GM18861 (cell line): Measurements from ENCODE around the gene SDR42E1.
"Not testable (repeated sequence)": the region's sequence is repeated elsewhere in the genome, so short reads cannot be mapped to it uniquely, and the experiment has no call there.

Experiments
- ATAC-seq: cut with Tn5 transposase; IDR thresholded peaks from one replicate; pipeline ENCODE4 v1.9.1; 2021; ENCODE audit not compliant: unreplicated experiment

Gene SDR42E1

DNA sequence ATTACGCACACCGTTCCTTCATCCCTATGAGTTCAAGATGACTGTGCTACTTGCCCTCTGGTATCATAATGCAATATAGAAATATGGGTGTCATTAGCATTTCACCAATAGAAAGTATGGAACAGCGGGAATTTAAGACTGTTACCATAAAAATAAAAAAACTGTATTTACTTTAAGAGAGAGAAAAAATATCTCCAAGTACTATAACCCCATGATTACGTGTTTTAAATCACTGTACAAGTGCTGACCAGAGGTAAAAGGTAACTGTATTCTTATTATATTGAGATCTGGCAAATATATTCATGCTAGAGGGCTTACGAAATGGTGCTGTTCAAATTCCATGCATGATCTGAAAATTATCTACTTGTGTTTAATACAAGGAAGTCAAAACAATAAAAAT lies 5.2 kb downstream of the SDR42E1 start:
- no peak for ATAC-seq

DNA sequence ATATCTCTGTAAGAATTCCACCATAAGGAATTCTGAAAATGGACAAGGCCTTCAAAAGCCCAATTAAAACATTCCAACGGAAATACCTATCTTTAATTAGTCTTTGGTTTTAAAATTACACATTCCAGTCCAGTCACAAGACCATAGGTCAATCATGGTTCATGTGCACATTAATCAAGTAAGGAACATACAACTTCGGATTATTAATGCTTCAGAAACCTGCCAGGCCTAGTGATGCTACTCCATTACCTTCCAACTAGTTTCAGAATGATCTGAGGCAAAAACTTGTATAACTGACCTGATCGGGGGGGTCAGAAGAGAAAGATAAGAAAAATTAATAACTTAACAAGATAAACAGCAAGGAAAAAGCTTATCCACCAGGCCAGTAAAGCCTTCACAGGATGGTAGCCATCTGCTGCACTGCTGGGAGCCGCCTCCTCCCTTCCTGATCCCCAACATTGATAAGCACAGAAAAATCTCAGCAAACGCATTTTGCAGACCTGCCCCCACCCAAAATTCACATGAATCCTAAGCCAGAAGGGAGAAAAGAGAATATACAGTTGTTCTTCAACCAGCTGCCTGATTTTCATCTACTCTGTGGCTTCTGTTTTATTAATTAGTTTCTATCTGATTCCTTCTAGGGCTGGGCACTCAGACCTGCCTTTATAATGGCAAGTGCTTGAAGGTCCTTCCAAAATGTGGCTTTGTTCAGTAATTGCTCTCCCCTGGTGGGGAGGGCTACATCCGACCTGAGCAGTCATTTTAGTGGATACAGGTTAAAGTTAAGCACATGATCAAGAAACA lies 6.0 kb downstream of the SDR42E1 start:
- no peak for ATAC-seq

DNA sequence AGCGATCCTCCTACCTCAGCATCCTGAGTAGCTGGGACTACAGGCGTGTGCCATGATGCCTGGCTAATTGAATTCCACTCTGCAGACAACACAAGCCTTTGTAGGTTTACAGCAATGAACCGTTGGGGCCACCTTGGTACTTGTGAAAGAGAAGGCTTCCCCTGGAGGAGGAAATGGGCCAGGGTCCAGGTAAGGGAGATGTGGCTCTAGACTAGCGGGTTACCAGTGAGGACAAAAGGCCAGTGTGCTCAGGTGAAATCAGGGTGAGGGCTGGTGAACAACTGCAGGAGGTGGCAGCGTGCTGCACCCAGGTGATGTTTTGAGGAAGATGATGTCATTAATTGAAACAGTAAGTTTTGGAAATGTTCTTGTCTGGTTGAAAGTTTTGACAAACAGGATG lies 6.7 kb downstream of the SDR42E1 start:
- ATAC-seq, result no peak

DNA sequence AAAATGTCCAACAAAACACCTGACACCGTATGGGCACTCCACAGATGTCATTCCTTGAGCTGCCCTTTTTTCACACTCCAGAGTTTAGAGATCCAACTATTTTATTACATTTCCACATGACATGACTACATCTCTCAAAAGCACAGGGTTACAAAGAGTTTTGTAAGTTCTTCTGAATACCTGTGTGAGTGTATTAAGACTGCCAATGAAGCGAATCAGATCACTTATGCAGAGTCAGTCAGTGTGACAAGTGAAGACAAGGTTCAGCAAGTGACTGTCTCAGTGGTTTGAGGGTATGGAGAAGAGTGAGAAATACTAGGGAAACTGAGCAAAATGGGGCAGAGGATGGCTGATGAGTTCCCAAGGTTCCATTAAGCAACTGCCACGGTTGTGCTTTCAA lies 8.4 kb downstream of the SDR42E1 start:
- ATAC-seq, result no peak

DNA sequence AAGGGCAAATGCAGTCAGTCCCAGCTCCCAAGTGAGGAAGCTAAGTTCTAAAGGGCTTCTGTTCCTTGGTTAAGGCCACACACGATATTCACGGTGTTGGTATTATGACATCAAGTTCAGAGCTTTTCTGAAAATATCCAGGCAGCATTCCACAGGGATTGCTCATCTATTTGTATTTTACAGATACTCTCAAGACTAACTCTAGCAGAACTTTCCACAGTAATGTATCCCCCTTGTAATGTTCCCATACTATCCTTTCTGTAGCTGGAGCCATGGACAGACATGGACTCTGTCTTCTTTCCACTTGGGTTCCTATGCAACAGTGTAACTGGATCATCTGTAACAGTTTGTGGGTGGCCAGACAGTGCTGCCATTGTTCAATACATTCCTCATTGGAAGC lies 13.5 kb downstream of the SDR42E1 start:
- ATAC-seq, result no peak

DNA sequence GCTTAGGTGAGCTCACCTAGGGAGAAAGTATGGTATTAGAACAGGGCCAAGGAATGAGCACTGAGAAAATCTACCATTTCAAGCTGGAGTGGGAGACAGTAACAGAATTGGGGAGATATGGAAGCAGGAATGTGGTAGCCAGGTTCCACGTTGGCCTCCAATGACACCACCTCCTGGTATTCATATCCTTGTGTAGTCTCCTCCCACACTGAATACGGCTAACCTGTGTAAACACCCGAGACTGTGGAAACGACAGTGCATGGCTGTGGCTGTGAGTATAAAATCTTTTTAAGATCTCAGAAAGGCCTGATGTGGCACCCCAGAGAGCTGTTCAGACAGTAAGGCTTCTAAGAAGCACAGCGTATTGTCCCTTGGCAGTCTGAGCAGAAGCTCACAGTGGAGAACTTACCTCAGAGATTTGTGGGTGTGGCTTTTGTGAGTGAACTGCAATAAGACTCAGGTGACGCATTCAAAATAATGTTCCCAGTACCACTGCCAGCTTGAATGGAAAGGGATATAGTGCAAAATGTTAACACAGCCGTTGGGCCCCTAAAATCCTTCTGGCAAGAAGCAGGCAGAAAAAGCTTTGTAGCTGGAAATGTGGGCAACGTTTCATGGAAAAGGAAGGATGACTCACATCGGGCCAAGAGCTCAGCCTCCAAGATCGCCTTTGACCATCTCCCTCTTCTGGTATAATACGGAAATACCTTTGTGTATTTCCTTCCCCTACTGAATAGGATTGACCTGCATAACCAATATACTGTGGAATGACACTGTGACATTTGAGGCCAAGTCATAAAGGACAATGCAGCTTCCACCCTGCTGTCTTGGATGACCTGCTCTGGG lies 14.4 kb downstream of the SDR42E1 start:
- no peak for ATAC-seq

DNA sequence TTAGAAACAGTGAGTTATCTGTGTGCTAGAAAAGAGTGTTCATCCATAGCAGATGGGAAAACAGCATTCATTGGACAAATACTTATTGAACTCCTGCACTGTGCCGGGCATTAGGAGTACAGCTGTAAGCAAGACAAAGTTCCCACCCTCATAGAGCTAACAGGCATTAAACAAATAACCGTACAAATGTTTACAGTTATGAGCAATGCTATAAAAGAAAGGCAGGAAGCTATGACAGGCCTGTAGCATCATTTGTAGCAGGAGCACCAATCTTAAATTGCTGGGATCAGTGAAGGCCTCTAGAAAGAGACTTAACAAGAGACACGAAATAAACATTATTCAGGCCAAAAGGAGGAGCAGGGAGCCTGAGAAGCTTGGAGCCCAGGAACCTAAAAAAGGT lies 15.6 kb downstream of the SDR42E1 start:
- no peak for ATAC-seq

DNA sequence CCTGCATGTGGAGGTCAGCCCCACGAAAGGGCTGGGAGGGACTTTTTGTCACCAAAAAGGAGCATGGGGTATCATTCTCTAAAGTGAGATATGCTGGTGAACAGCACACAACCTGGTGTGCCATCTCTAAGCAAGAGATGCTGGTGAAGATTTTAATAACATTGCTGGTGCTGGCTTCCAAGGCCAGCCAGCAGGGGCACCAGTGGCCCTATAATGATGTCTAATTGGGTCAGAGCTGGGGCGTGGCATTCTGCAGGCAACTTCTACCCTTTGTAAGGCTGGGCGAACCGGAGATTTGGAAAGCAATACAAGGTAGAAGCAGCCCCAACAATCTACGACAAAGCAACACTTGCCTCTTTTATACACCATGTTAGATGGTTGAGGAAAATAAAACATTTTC lies 16.8 kb downstream of the SDR42E1 start:
- no peak for ATAC-seq

DNA sequence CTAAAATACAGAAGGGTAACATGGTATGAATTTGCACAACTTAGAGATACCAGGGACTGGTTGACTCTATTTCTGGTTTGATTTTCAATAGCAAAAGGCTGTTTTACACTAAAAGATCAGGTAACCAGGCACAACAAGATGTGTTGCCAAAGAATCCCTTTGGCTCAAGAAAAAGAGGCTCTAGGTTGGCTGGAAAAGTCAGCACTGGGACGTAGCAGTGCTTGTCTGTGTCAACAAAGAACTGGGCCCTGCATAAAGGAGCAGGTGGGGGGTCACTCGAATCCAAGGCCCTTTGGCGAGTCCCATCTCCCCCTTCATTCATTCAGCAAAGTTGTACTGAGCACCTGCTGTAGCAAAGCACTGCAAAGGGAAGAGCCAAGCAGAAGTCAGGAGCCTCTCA lies 18.4 kb downstream of the SDR42E1 start:
- ATAC-seq, result no peak

DNA sequence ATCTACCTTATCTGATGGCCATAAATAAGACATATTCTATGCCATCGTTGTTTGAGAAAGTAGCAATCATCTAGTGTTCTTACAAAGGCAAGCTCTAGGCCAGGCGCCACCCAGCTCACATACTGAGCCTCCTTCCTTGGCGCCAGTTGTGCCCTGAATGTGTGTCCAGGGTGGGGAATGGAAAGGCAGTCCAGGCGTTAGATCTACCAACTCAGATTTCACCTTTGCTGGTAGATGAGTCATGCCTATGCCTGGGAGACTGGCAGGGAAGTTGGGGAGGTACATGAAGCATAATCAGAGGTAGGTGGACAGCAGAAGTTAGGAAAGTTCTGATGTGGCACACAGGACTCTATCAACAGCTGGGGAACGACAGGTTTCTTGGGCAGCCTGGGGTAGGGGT lies 23.6 kb downstream of the SDR42E1 start:
- no peak for ATAC-seq

DNA sequence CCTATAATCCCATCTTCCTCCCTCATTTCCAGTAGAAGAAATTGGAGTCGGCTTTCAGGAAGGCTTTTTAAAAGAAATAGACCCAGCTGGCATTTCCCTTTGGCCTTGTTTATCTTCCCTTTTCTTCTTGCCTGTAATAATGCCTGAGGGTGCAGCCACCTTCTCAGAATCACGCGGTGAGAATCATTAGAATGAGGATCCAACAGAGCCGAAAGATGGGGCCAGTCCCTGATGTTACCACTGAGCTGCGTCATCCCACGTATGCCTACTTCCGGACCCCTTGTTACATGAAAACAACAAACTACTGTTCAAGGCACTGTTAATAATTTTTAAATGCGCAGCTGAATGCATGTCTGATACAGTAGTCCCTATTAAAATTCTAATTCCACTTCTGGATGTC lies 24.1 kb downstream of the SDR42E1 start:
- no peak for ATAC-seq

DNA sequence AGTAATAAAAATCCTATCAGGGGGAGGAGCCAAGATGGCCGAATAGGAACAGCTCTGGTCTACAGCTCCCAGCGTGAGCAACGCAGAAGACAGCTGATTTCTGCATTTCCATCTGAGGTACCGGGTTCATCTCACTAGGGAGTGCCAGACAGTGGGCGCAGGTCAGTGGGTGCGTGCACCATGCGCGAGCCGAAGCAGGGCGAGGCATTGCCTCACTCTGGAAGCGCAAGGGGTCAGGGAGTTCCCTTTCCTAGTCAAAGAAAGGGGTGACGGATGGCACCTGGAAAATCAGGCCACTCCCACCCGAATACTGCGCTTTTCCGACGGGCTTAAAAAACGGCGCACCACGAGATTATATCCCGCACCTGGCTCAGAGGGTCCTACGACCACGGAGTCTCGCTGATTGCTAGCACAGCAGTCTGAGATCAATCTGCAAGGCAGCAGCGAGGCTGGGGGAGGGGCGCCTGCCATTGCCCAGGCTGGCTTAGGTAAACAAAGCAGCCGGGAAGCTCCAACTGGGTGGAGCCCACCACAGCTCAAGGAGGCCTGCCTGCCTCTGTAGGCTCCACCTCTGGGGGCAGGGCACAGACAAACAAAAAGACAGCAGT lies 33.8 kb downstream of the SDR42E1 start:
- ATAC-seq, result not testable (repeated sequence)

DNA sequence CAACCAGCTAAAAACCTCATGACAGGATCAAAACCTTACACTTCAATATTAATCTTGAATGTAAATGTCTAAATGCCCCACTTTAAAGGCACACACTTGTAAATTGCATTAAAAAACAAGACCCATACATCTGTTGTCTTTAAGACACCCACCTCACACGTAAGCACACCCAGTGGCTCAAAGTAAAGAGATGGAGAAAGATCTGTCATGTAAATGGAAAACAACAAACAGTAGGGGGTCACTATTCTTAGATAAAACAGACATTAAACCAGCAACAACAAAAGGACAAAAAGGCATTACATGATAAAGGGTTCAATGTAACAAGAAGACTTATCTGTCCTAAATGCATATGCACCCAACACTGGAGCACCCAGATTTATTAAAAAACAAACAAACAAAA lies 35.6 kb downstream of the SDR42E1 start:
- ATAC-seq, result no peak

DNA sequence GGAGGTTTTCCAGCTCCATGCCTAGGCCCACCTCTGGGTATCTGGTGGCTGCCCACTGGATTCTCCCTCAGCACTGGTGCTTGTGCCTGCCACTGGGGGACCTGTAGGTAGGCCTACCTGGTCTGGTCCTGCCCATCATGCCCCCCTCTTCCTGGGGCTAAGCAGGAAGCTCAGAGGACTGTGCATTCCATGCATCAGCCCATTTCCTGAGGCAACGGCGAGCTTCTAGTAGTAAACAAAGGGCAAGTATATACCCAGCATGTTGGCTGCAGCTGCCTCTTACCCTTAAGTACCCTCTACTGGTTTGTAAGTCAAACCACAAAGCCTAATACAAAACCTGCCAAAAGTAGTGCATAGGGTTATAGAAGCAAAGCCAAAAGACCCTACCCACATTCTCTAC lies 37.5 kb downstream of the SDR42E1 start:
- ATAC-seq, result no peak

DNA sequence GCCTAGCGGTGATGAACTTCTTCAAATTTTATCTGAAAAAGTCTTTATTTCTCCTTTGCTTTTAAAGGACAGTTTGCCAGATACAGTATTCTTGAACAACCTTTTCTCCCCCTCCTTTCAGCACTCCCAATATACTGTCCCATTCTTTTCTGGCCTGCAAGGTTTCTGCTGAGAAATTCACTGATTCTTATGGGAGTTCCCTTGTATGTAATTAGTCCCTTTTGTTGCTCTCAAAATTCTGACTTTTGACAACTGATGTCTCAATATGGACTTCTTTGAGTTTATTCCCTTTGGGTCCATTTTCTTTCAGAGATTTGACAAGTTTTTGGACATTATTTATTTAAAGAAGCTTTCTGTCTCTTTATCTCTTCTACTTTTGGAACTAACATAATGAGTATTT lies 39.4 kb downstream of the SDR42E1 start:
- no peak for ATAC-seq

DNA sequence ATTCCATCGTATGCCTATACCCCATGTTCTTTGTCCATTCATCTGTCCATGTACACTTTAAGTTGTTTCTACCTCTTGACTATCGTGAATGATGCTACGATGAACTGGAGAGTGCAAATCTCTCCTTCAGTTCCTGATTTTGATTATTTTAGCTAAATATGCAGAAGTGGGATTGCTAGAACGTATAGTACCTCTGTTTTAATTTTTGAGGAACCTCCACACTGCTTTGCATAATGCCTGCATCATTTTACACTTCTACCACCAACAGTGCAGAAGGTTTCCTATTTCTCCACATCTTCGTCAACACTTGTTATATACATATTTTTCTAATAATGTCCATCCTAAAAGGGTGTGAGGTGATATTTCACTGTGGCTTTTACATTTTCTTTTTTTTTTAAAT lies 43.9 kb downstream of the SDR42E1 start:
- no peak for ATAC-seq

DNA sequence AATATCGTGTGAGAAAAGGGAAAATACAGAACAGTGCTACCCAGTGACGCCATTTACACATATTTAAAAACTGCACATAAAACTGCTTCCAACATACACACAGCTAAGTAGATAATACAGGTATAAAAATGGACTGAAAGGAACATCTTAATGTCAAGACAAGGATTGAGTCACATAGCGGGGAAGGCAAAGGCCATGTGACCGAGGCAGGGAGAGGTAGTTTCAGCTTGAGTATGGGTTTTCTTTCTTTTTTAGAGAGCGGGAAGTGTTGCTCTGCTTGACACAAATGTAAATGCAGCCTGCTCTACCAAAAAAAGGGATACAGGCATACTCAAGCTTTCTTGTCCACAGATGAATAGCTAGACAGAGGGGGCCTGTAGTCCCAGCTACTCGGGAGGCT lies 46.5 kb downstream of the SDR42E1 start:
- no peak for ATAC-seq

DNA sequence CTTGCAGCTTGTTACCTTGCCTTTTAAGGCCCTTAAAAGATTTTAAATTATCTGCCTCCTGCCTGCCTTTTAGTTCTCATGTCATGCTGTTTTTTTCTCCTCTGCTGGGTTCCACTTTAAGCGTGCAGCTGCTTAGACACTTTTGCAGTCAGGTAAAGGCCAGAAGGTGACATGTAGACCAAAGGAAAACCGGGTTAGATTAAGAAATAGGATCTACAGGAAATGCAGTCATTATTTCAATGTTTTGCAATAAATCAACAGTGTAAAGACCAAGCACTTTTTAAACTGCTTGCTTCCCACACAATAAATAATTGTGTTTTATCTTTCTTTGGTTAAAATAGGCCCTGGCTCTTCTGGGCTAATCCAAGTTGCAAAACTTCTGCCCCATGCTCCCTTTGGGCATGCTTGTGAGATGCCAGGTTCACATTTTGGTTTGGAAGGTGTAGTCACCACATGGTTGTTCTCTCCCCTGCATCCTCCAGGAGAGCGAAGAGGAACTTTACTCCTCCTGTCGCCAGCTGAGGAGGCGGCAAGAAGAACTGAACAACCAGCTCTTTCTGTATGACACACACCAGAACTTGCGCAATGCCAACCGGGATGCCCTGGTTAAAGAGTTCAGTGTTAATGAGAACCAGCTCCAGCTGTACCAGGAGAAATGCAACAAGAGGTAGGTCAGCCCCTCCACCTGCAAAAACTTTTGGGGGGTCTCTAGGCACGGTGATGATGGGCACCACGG lies 54.9 kb downstream of the SDR42E1 start:
- no peak for ATAC-seq

DNA sequence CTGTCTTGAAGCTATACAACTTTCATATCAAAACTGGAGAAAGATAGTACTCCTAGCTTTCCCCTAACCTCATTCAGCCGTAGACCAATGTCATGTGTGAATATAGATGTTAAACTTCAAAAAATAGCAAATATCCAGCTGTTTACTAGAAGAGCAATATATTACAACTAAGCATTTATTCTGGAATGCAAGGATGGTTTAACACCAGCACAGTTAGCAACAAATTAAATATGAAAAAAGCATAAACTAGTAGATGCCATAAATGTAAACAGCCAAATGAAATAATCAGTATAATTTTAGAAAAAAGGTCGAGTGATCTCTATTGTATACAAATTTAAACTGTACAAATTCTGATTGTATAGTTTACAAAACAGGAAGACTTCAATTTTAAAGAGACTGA lies 59.7 kb downstream of the SDR42E1 start:
- no peak for ATAC-seq

DNA sequence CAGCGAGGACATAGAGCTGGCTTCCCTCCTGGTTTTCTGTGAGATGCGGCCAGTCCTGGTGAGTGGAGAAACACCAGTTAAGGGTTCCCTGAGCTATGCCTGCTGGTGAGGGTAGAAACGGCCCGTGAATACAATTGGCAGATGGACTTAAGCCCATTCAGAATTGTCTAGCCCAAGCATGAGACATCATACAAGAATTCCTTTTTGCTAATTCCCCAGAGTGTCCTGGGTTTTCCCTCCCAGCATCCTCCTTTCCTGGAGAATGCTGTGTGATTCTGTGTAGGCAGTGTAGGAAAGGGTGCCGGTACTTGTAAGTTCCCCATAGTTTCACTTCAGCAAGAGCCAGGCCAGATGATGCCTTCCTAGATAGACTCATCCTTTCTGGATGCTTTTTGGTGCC lies 65.1 kb downstream of the SDR42E1 start:
- ATAC-seq, result no peak

DNA sequence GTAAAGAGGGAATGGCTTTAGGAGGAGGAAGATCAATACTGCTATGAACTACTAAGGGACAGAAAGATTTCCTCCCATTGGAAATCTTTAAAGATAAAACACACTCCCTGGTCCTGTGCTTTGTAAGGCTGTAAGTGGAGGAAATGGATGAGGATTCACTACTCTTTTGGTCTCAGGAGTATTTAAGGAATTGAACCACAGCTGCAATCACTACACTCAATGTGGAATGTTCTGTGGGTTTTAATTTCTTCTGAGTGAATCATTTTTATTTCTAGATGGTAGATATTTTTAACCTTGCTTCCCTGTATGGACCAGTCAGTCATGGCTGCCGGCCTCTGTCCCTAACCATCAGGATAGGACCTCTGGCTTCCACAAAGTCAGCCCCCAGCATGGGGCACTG lies 65.6 kb downstream of the SDR42E1 start:
- ATAC-seq, result no peak
